Panc1 (cell line): ENCODE measurements around the gene ARMC3. TPM values are rescaled to one million over a fixed set of nuclear protein-coding genes. Genes with fewer than 3 reads are reported as not detected.
"Not testable (repeated sequence)": the region's sequence is repeated elsewhere in the genome, so short reads cannot be mapped to it uniquely, and the experiment has no call there.

ENCODE experiments used
- ATAC-seq: fragments of 200-7000 bp; cut with Tn5 transposase; 2 replicates; pipeline ENCODE4 v1.9.1; 2020; ENCODE audit warnings: mild to moderate bottlenecking, moderate library complexity
- BruUV-seq: library from RNA; stranded (reverse); fragments of 400-500 nt; replicated peaks from 2 replicates; lab custom pipeline; 2021; lab: Mats Ljungman, UMichigan
- CTCF ChIA-PET: fragments of 300-600 bp; sonication (Branson Sonifier 250); formaldehyde crosslinking; loops from one replicate; lab custom pipeline; 2022; ENCODE audit warnings: antibody characterized with exemption; lab: Charles Lee
- POLR2A ChIA-PET: fragments of 300-600 bp; sonication (Branson Sonifier 250); formaldehyde crosslinking; loops from one replicate; lab custom pipeline; 2022; ENCODE audit warnings: antibody characterized with exemption; lab: Charles Lee
- DNase-seq: peaks from one replicate; pipeline ENCODE4 v3.0.0-alpha.2; 2010; ENCODE audit warnings: low read depth, low spot score
- H3K27ac ChIP-seq: 2 replicates; pipeline ENCODE4 v1.5.1; 2011; ENCODE audit warnings: mild to moderate bottlenecking, low read length, inconsistent platforms
- H3K27me3 ChIP-seq: fragments of 200-500 bp; sonication (Bioruptor generic); 2 replicates; pipeline ENCODE4 v1.6.0; 2014; ENCODE audit warnings: low read length, inconsistent platforms; ENCODE audit not compliant: control insufficient read depth, insufficient read depth
- H3K36me3 ChIP-seq: fragments of 200-500 bp; sonication (Bioruptor generic); 2 replicates; pipeline ENCODE4 v1.5.1; 2014; ENCODE audit warnings: inconsistent platforms, mild to moderate bottlenecking, low read length, moderate library complexity; ENCODE audit not compliant: control insufficient read depth, insufficient read depth
- H3K4me1 ChIP-seq: 2 replicates; pipeline ENCODE4 v1.5.1; 2011; ENCODE audit warnings: inconsistent platforms, mild to moderate bottlenecking, low read length, moderate library complexity; ENCODE audit not compliant: control insufficient read depth, insufficient read depth
- H3K4me3 ChIP-seq, 2 experiments: 2 replicates each; pipeline ENCODE4 v1.5.1; 2011 to 2012; ENCODE audit warnings: low read depth in 2 of 2, low read length in 2 of 2, mild to moderate bottlenecking in 2 of 2, inconsistent platforms in 1 of 2, moderate library complexity in 1 of 2
- H3K9me3 ChIP-seq: fragments of 200-500 bp; sonication (Bioruptor generic); 2 replicates; pipeline ENCODE4 v1.5.1; 2014; ENCODE audit warnings: low read depth, mild to moderate bottlenecking, inconsistent platforms, low read length, moderate library complexity; ENCODE audit not compliant: control insufficient read depth, insufficient read depth
- CTCF ChIP-seq: fragments of 450-650 bp; IDR thresholded peaks from 2 replicates; pipeline ENCODE4 v1.5.1; 2017; ENCODE audit warnings: mild to moderate bottlenecking
- POLR2AphosphoS5 ChIP-seq: IDR thresholded peaks from 2 replicates; pipeline ENCODE4 v1.6.1; 2012; ENCODE audit warnings: mild to moderate bottlenecking, low read depth, low read length, moderate library complexity
- SIN3A ChIP-seq: IDR thresholded peaks from 2 replicates; pipeline ENCODE4 v1.6.1; 2012; ENCODE audit warnings: low read depth, mild to moderate bottlenecking, low read length, moderate library complexity, borderline replicate concordance; ENCODE audit not compliant: insufficient read depth
- TCF7L2 ChIP-seq: IDR thresholded peaks from 2 replicates; pipeline ENCODE4 v1.6.1; 2011; ENCODE audit warnings: mild to moderate bottlenecking, low read depth, low read length, inconsistent platforms
- in situ Hi-C: cut with HindIII; loops from 2 replicates; pipeline ENCODE4 v1.10.0; 2016; ENCODE audit warnings: low sequenced_read_pairs, low pct_unique_long_range_greater_than_20kb
- intact Hi-C: fragments of 100-400 bp; cut with micrococcal nuclease; formaldehyde crosslinking; loops from one replicate; pipeline ENCODE4 v1.10.0; 2022; ENCODE audit not compliant: unreplicated experiment
- total RNA-seq: library from RNA; stranded (reverse); gene quantifications from one replicate; pipeline ENCODE4 v1.2.1, GENCODE V29; 2021; ENCODE audit not compliant: unreplicated experiment
- TF ChIP-seq, protein P1 (sequence below), 2 experiments: IDR thresholded peaks; 2 replicates each; pipeline ENCODE4 v1.6.1; 2011 to 2012; ENCODE audit warnings: low read depth in 2 of 2, control low read depth in 1 of 2, low read length in 1 of 2, mild to moderate bottlenecking in 1 of 2, moderate library complexity in 1 of 2; ENCODE audit not compliant: insufficient read depth in 1 of 2

The ARMC3 gene
- total RNA-seq, 1 experiment from 2014 or later, result 1.0 TPM

DNA sequence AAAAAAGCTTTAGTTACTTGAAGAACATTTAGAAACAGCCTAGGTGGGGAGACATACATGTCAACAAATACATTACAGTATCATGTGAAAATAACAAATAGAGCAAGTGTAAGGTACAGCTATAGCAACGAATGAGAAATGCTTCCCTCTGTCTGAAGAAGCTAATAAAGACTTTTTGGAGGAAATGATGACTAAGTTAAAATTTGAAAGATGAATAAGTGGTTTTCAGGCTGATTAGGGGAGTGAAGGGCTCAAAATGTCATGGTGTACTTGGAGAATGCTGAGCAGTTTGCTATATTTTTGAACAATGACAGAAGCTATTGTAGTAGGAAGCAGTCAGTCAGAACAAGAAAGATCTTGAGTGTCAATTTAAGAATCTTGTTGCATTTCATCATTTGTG is 2.8 kb upstream of the ARMC3 start:
- Histone ChIP-seq H3K27me3 (peaks cover 4% of the 10 kb centered on the region; the same call in 1 of the 2 replicates), H3K36me3 (no peaks in the 10 kb centered on the region), H3K27ac (no peak overlapping the region), H3K9me3 (no peaks in the 10 kb centered on the region), H3K4me3 (no peak overlapping the region), H3K4me1 (no peaks in the 10 kb centered on the region)
- POLR2A ChIA-PET, result no interaction called here
- TF ChIP-seq CTCF, result no peak
- TF ChIP-seq TCF7L2, result no peak
- TF ChIP-seq, protein P1, sequence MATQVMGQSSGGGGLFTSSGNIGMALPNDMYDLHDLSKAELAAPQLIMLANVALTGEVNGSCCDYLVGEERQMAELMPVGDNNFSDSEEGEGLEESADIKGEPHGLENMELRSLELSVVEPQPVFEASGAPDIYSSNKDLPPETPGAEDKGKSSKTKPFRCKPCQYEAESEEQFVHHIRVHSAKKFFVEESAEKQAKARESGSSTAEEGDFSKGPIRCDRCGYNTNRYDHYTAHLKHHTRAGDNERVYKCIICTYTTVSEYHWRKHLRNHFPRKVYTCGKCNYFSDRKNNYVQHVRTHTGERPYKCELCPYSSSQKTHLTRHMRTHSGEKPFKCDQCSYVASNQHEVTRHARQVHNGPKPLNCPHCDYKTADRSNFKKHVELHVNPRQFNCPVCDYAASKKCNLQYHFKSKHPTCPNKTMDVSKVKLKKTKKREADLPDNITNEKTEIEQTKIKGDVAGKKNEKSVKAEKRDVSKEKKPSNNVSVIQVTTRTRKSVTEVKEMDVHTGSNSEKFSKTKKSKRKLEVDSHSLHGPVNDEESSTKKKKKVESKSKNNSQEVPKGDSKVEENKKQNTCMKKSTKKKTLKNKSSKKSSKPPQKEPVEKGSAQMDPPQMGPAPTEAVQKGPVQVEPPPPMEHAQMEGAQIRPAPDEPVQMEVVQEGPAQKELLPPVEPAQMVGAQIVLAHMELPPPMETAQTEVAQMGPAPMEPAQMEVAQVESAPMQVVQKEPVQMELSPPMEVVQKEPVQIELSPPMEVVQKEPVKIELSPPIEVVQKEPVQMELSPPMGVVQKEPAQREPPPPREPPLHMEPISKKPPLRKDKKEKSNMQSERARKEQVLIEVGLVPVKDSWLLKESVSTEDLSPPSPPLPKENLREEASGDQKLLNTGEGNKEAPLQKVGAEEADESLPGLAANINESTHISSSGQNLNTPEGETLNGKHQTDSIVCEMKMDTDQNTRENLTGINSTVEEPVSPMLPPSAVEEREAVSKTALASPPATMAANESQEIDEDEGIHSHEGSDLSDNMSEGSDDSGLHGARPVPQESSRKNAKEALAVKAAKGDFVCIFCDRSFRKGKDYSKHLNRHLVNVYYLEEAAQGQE (IDR thresholded peaks at IDR 0.05; ENCODE audit: insufficient read depth in 1 of 2, low read depth in 2 of 2, low read length in 1 of 2), result no peak
- TF ChIP-seq POLR2AphosphoS5, result no peak
- no peak for TF ChIP-seq SIN3A
- intact Hi-C loops (no loop called here), in situ Hi-C loops (no loop called here)
- BruUV-seq, result no TSS peak
- CTCF ChIA-PET, result no interaction called here
- ATAC-seq (no peak), DNase-seq (no peak)

DNA sequence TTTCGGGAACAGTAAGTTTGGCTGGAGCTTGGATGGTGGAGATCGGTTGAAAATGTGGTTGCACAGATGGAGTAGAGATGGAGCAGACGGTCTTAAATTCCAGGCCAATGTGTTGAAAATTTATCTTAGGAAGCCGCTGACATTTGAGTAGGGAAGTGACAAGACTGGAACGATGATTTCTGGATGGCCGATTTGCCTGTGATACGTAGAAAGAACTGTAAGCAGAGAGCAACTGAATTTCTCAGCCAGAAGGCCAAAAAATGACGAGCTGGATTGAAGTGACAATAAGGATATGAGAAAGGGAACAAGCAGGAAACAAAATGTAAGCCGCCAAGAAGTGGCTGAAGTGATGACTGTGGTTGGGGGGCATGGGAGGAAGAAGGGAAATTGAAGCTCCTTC is 687 bp upstream of the ARMC3 start:
- intact Hi-C loops (no loop called here), in situ Hi-C loops (no loop called here)
- ATAC-seq (no peak), DNase-seq (no peak)
- Histone ChIP-seq H3K27ac (no peak overlapping the region), H3K36me3 (no peaks in the 10 kb centered on the region), H3K4me3 (peak overlapping the region; percentile 50 to 57), H3K9me3 (no peaks in the 10 kb centered on the region), H3K4me1 (no peaks in the 10 kb centered on the region), H3K27me3 (peaks cover 4% of the 10 kb centered on the region; the same call in 1 of the 2 replicates)
- CTCF ChIA-PET, result no interaction called here
- TF ChIP-seq TCF7L2, result no peak
- TF ChIP-seq, protein P1 (IDR thresholded peaks at IDR 0.05; ENCODE audit: insufficient read depth in 1 of 2, low read depth in 2 of 2, low read length in 1 of 2), result no peak
- TF ChIP-seq POLR2AphosphoS5, result no peak
- TF ChIP-seq CTCF, result no peak
- no peak for TF ChIP-seq SIN3A
- POLR2A ChIA-PET, result no interaction called here
- BruUV-seq, result no TSS peak

DNA sequence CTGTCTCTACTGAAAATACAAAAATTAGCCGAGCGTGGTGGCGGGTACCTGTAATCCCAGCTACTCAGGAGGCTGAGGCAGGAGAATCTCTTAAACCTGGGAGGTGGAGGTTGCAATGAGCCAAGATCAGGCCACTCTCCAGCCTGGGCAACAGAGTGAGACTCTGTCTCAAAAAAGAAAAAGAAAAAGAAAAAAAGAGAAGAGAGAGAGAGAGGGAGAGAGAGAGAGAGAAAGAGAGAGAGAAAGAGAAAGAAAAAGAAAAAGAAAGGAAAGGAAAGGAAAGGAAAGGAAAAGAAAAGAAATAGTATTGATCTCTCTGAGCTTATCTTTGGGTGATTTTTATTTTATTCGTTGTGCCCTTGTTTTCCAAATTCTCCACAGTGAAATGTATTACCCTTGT is 1.2 kb downstream of the ARMC3 start:
- BruUV-seq, in situ Hi-C loops: not testable (repeated sequence)

More for the DNA sequence above, 1.2 kb downstream of the ARMC3 start:
- DNase-seq, H3K27ac ChIP-seq, H3K9me3 ChIP-seq, H3K36me3 ChIP-seq, ATAC-seq, POLR2A ChIA-PET, H3K27me3 ChIP-seq, CTCF ChIA-PET, intact Hi-C loops, H3K4me3 ChIP-seq, H3K4me1 ChIP-seq: not testable (repeated sequence)
